Cardiac muscle cell (in vitro differentiated cells and primary cell): ENCODE results near the gene SH3RF3. TPM values are rescaled to one million over a fixed set of nuclear protein-coding genes. Genes with fewer than 3 reads are reported as not detected.

ENCODE experiments used
- DNase-seq, 2 donors: peaks; one replicate each; pipeline versions ENCODE4 v3.0.0 to v3.0.0-alpha.2; 2010 to 2017; ENCODE audit warnings: low read depth in 1 of 2, low spot score in 1 of 2
- H3K27ac ChIP-seq: fragments of 200-600 bp; sonication (generic); 2 replicates; pipeline ENCODE4 v1.5.1; 2016
- H3K27me3 ChIP-seq: fragments of 200-600 bp; sonication (generic); 2 replicates; pipeline ENCODE4 v1.6.0; 2016; ENCODE audit warnings: control low read depth
- H3K36me3 ChIP-seq: fragments of 200-600 bp; sonication (generic); 2 replicates; pipeline ENCODE4 v1.5.1; 2016; ENCODE audit warnings: control low read depth
- H3K4me1 ChIP-seq: fragments of 200-600 bp; sonication (generic); 2 replicates; pipeline ENCODE4 v1.8.1; 2017; ENCODE audit warnings: low read depth, mild to moderate bottlenecking, mixed run types
- H3K4me3 ChIP-seq: fragments of 200-600 bp; sonication (generic); 2 replicates; pipeline ENCODE4 v1.5.1; 2016; ENCODE audit warnings: mild to moderate bottlenecking
- H3K9me3 ChIP-seq: fragments of 200-600 bp; sonication (generic); 2 replicates; pipeline ENCODE4 v1.5.1; 2017; ENCODE audit warnings: low read depth, mild to moderate bottlenecking, control low read depth
- polyA plus RNA-seq: library from polyadenylated mRNA; unstranded; fragments of >200 nt; fragmentation: Nextera tagmentation; extraction: Ambion mirVana; gene quantifications from 2 replicates; pipeline ENCODE4 v1.2.1, GENCODE V29; 2016
- total RNA-seq: library from RNA; depleted of rRNA; stranded (reverse); fragments of >200 nt; gene quantifications from 2 replicates; pipeline ENCODE4 v1.2.3, GENCODE V29; 2016
- TF ChIP-seq, protein P1 (sequence below): IDR thresholded peaks from 2 replicates; pipeline ENCODE4 v1.5.1; 2012; ENCODE audit warnings: low read depth, mild to moderate bottlenecking, low read length

Gene SH3RF3
- total and polyA plus RNA-seq, 2 experiments from 2014 or later, result 1.2 to 1.7 TPM

DNA sequence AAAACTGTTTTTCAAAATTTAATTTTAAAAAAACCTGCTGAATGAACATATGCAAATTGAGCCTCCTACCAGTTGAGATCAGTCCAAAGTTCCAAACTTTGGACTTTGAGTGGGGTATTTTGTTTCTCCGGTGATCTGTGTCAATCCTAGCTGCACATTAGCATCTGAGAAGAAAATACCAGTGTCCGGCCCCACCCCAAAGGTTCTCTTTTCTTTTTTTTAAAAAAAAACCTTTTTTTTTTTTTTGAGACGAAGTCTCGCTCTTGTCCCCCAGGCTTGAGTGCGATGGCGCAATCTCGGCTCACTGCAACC is 393.0 kb downstream of the SH3RF3 start:
- Histone ChIP-seq H3K27me3 (no peaks in the 10 kb centered on the region), H3K36me3 (no peaks in the 10 kb centered on the region), H3K9me3 (no peaks in the 10 kb centered on the region), H3K4me1 (no peaks in the 10 kb centered on the region), H3K4me3 (no peak overlapping the region), H3K27ac (no peak overlapping the region)
- TF ChIP-seq, protein P1, sequence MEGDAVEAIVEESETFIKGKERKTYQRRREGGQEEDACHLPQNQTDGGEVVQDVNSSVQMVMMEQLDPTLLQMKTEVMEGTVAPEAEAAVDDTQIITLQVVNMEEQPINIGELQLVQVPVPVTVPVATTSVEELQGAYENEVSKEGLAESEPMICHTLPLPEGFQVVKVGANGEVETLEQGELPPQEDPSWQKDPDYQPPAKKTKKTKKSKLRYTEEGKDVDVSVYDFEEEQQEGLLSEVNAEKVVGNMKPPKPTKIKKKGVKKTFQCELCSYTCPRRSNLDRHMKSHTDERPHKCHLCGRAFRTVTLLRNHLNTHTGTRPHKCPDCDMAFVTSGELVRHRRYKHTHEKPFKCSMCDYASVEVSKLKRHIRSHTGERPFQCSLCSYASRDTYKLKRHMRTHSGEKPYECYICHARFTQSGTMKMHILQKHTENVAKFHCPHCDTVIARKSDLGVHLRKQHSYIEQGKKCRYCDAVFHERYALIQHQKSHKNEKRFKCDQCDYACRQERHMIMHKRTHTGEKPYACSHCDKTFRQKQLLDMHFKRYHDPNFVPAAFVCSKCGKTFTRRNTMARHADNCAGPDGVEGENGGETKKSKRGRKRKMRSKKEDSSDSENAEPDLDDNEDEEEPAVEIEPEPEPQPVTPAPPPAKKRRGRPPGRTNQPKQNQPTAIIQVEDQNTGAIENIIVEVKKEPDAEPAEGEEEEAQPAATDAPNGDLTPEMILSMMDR, result no peak
- no peak for DNase-seq

DNA sequence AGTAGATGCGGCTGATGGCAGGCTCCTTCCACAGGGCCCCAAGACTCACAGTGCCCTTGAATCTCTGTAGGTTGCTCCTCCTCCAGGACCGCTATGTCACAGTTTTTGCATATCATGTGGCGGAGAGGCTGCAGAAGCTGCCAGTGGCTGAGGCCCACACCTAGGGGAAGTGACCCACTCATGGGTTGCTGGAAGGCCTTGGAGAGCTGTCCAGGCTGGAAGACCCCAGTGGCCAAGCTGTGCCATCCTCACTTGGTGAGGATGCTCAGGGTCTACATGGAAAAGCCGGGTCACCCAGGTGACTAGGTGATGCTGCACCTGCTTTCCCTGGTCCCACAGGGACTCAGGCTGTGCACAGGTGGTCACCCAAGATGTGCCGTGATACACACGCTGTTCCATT is 394.1 kb downstream of the SH3RF3 start:
- Histone ChIP-seq H3K36me3 (no peaks in the 10 kb centered on the region), H3K4me1 (no peaks in the 10 kb centered on the region), H3K27me3 (no peaks in the 10 kb centered on the region), H3K4me3 (no peak overlapping the region), H3K27ac (no peak overlapping the region), H3K9me3 (no peaks in the 10 kb centered on the region)
- TF ChIP-seq, protein P1, result no peak
- DNase-seq, result no peak

DNA sequence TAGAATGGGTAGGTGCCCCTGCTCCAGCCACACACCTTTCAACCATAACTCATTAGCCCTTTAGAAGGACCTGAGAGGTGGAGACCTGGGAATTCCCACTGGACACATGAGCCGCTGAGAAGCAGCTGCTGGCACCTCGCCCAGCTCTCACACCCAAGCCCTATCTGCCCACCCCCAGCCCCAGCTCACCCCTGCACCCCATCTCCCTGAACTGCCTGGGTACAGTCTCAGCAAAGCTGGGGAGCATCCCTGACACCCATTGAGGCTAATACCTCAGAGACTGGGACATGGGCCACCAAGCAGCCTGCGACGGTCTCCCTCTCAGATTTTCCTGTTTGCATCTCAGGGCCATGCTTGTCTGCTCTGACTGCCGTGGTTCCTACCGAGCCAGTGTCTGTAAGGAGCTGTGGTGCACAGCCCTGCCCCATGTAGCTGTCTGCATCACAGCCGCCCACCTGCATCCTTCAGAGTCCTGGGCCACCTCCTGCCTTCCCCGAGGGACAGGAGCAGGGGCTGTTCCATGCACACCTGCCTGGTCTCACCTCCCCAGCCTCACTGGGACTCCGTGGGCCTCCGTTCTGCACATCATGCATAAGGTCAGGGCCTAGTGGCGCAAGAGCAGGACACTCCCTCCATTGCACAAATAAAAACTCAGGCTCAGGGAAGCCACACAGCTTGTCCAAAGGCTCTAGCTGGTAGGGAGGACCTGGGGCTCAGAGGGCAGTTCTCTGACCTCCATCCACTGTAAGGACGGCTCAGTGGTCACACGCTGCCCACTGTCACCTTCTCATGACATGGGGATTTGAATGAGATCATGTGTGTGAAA is 394.7 kb downstream of the SH3RF3 start:
- Histone ChIP-seq H3K36me3 (no peaks in the 10 kb centered on the region), H3K27me3 (no peaks in the 10 kb centered on the region), H3K9me3 (no peaks in the 10 kb centered on the region), H3K4me3 (no peak overlapping the region), H3K4me1 (no peaks in the 10 kb centered on the region), H3K27ac (no peak overlapping the region)
- DNase-seq, result no peak
- TF ChIP-seq, protein P1, result no peak

DNA sequence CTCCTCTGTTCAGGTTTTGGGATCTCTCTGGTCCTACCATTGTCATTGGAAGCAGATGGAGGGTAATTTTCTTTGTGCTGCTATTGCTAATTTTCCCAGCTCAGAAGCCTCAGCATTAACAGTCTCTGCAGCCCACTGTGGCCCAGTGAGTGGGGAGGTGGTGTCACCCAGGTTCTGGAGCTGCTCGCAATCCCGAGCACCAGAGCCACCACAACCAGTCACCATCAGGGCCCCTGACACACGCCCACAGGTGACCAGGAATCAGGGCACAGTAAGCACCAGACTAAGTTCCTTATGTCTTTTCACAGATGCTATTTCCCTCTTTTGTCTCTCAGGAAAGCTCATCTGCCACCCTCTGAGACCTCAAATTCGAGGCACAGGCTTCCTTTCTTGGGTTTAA is 396.8 kb downstream of the SH3RF3 start:
- H3K27me3 ChIP-seq, result no peaks in the 10 kb centered on the region
- no peak overlapping the region for H3K27ac ChIP-seq
- H3K4me1 ChIP-seq, result no peaks in the 10 kb centered on the region
- TF ChIP-seq, protein P1, result no peak
- no peaks in the 10 kb centered on the region for H3K9me3 ChIP-seq
- no peak overlapping the region for H3K4me3 ChIP-seq
- no peaks in the 10 kb centered on the region for H3K36me3 ChIP-seq
- no peak for DNase-seq

DNA sequence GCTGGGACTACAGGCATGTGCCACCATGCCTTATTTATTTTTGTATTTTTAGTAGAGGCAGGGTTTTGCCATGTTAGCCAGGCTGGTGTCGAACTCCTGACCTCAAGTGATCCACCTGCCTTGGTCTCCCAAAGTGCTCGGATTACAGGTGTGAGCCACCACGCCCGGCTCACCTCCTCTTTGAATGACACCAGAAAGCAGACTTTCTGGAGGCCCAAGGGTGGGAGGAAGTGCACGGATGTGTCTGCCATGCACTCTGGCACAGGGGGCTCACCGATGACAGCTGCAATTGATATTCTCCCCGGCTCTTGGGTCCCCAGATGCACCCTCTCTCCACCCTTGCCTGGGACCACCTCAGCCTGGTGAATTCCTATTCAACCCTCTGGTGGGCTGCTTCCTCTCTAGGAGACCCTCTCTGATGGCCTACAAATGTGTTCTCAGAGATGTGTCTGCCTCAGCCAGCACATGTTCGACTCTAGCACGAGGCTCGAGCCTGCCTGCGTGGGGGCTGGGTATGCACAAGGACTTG is 397.5 kb downstream of the SH3RF3 start:
- Histone ChIP-seq H3K4me1 (no peaks in the 10 kb centered on the region), H3K27me3 (no peaks in the 10 kb centered on the region), H3K36me3 (no peaks in the 10 kb centered on the region), H3K9me3 (no peaks in the 10 kb centered on the region), H3K27ac (no peak overlapping the region), H3K4me3 (no peak overlapping the region)
- no peak for DNase-seq
- TF ChIP-seq, protein P1, result no peak
